HCT116 (cell line): Measurements from ENCODE around the gene PLK1.

Source experiments
- CTCF ChIP-seq, 3 experiments: fragments of 200-600 bp in 1 of 3; sonication (generic) in 1 of 3; IDR thresholded peaks in 2 of 3; conservative IDR thresholded peaks in 1 of 3; 2 replicates each; pipeline ENCODE4 v1.5.1; 2012 to 2017; ENCODE audit warnings: low read depth in 2 of 3, low read length in 2 of 3, antibody characterized with exemption in 1 of 3, borderline replicate concordance in 1 of 3, control low read depth in 1 of 3, mild to moderate bottlenecking in 1 of 3, mixed read lengths in 1 of 3, mixed run types in 1 of 3, moderate library complexity in 1 of 3; ENCODE audit not compliant: insufficient read depth in 1 of 3
- EGR1 ChIP-seq: IDR thresholded peaks from 2 replicates; pipeline ENCODE4 v1.6.1; 2012; ENCODE audit warnings: low read depth
- ELF1 ChIP-seq: IDR thresholded peaks from 2 replicates; pipeline ENCODE4 v1.6.1; 2012; ENCODE audit warnings: low read depth, borderline replicate concordance
- EZH2 ChIP-seq: fragments of 200-600 bp; sonication (generic); IDR thresholded peaks from 2 replicates; pipeline ENCODE4 v1.6.1; 2017; ENCODE audit warnings: antibody characterized with exemption, mixed run types
- EZH2phosphoT487 ChIP-seq: fragments of 200-600 bp; IDR thresholded peaks from 2 replicates; pipeline ENCODE4 v1.6.1; 2018; ENCODE audit warnings: antibody characterized with exemption, borderline replicate concordance
- POLR2A ChIP-seq: IDR thresholded peaks from 2 replicates; pipeline ENCODE4 v1.7.0; 2011; ENCODE audit warnings: borderline replicate concordance; ENCODE audit not compliant: insufficient read depth, insufficient read length; ENCODE audit errors: extremely low read depth
- REST ChIP-seq: IDR thresholded peaks from 2 replicates; pipeline ENCODE4 v1.6.1; 2012; ENCODE audit warnings: low read depth
- SP1 ChIP-seq: IDR thresholded peaks from 2 replicates; pipeline ENCODE4 v1.6.1; 2012; ENCODE audit warnings: low read depth
- YY1 ChIP-seq: IDR thresholded peaks from 2 replicates; pipeline ENCODE4 v1.6.1; 2011; ENCODE audit warnings: low read length, low read depth, moderate library complexity, mild to moderate bottlenecking; ENCODE audit not compliant: insufficient replicate concordance; ENCODE audit errors: extremely low read depth
- ZFX ChIP-seq: fragments of 450-650 bp; IDR thresholded peaks from 2 replicates; pipeline ENCODE4 v1.6.1; 2017

- TF ChIP-seq EZH2phosphoT487 (no peak), ZFX (no peak), YY1 (no peak), POLR2A (no peak), CTCF (IDR thresholded peaks at IDR 0.05 in 2 of 3, conservative IDR thresholded peaks at IDR 0.05 in 1 of 3; ENCODE audit: borderline replicate concordance in 1 of 3, insufficient read depth in 1 of 3, low read depth in 2 of 3, low read length in 2 of 3) (no peak), EZH2 (no peak), EGR1 (no peak), REST (no peak), SP1 (no peak), ELF1 (no peak)
These were observed 45.6 kb downstream of the PLK1 start for GRCh38 chr16:23724096-23724784.
